GM18868 (cell line): Measurements from ENCODE around the gene MSRB1.

Source experiments
- ATAC-seq: cut with Tn5 transposase; IDR thresholded peaks from one replicate; pipeline ENCODE4 v1.9.1; 2021; ENCODE audit warnings: mild to moderate bottlenecking, moderate library complexity; ENCODE audit not compliant: unreplicated experiment

Gene MSRB1

DNA sequence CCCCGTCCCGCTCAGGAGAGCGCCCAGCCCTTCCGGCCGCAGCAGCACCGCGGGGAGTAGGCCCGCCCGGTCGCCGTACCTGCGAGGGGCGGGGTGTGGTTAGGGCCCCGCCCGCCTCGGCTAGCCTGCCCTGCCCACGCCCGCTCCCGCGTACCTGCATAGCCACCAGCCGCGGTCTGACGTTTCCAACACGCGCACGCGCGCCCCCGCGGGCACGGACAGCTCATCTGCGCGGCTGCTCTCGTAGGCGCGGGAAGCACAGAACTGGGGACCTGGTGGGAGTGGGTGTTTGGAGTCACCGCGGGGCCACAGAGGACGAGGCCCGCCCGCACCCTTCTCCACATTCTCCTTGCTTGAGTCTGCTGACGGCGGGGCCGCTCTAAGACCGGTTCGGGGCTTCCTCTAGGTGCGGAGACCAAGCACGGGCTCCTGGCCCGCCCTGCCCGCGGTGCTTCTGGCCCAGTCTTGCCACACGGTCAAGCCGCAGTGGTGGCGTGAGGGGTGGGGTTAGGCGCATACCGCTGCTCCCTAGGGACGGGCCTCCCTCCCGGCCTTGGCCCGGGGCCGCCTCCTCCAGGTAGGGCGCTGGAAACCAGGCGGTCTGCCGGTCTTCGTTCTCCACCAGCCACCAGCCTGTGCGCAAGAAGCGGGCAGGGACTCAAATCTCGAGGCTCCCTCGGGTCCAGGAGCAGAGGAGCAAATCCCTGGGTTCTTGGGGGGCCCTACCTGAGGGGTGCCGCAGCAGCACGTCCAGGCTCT lies 36.5 kb upstream of the MSRB1 start:
- no peak for ATAC-seq

- ATAC-seq, result no peak
Observed at GRCh38 chr16:1978476-1979120, 35.6 kb upstream of the MSRB1 start.

DNA sequence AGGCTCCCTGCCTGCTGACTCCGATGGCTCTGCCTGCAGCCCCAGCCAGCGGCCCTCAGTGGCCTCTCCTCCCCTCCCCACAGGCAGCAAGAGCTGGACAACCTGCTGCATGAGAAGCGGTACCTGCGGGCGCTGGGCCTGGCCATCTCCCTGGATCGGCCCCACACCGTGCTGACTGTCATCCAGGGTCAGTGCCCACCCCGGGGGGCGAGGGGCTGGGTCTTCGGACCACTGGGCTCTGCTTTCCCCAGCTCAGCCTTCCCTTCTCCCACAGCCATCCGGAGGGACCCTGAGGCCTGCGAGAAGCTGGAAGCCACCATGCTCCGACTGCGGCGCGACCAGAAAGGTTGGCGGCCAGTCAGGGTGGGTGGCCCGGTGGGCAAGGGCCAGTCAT lies 34.9 kb upstream of the MSRB1 start:
- ATAC-seq, result no peak

DNA sequence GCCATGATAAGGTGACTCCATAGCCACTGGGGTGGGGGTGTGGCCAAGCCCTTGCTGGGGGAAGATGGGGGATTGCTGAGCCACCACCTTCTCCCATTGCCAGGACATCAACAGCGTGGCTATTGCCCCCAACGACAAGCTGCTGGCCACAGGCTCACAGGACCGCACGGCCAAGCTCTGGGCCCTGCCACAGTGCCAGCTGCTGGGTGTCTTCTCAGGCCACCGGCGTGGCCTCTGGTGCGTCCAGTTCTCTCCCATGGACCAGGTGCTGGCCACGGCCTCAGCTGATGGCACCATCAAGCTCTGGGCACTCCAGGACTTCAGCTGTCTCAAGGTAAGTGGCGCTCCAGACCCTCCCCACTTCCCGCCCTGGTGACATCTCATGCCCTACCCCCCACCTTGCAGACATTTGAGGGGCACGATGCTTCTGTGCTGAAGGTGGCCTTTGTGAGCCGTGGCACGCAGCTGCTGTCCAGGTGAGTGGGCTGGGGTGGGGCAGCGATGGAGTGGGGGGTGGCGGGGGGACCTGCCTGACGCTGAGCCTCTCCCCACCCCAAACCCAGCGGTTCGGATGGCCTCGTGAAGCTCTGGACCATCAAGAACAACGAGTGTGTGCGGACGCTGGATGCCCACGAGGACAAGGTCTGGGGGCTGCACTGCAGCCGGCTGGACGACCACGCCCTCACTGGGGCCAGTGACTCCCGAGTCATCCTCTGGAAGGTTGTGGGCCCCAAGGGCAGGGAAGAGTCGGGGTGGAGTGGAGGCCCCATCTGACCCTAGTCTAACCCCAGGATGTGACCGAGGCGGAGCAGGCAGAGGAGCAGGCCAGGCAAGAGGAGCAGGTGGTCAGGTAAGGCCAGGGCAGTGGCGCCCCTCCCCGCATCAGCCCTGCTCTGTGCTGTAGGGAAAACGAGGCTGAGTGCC lies 34.2 kb upstream of the MSRB1 start:
- no peak for ATAC-seq

DNA sequence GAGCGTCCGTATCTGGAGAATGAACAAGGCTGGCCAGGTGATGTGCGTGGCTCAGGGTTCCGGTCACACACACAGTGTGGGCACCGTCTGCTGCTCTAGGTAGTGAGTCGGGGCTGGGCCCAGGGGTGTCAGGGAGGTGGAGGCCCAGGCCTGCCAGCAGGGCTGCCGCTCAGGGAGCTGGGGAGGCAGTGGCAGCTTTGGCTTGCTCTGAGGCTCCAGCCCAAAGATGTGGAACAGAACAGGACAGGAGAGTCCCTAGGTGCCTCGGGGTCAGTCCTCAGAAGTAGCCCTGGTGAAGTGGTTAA lies 33.2 kb upstream of the MSRB1 start:
- ATAC-seq, result no peak

GRCh38 chr16:1975432-1976215 lies 32.6 kb upstream of the MSRB1 start:
- ATAC-seq, result no peak

GRCh38 chr16:1974157-1975070 lies 31.4 kb upstream of the MSRB1 start:
- no peak for ATAC-seq

DNA sequence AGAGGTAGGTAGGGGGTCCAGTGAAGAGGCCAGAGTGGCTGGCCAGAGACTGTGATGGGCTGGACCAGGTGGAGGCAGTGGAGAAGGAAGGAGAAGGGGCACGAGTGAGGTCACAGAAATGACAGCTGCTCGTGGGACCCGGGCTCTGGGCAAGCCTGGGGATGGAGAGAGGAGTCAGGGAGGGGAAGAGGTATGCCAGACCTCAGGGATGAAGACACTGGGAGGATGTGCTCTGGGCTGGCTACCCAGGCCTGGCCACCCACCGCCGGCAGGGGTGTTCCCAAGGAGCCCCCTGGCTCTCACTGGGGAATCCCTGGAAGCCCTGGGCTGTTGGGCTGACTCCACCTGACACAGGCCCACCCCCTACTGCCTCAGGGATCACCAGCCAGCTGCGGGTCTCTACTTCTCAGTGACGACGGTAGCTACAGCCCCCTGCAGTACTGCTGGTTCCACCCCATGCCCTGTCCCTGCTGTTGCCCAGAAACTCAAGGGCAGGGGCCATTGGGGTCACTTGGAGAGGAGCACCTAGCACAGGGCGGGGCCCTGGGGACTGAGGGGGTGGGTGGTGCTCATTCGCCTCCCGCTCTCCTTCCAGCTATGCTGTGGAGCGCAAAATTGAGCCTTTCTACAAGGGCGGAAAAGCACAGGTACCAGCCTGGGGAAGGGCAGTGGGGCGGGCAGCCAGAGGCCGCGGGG lies 30.6 kb upstream of the MSRB1 start:
- ATAC-seq, result no peak

DNA sequence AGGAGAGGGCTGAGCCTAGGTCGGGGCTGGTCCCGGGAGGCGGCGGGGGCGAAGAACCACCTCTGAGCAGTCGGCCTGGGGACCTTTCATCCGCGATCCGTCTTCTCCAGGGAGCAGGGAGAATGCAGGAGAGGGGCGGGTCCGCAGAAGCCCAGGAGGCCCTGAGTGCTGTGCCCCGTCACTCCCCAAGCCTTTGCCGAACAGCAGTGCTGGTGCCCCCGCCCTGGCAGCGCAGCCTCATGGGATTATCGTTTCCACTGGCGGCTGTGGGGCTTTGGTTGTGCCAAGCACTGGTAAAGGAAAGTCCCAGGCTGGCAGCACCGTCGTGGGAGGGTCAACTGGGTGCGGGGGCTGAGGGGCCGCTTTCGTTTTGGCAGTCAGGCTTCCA lies 29.5 kb upstream of the MSRB1 start:
- no peak for ATAC-seq

- peak; percentile 85 for ATAC-seq
Observed at GRCh38 chr16:1971796-1972489, 28.9 kb upstream of the MSRB1 start, which contains the start of gene TBL3. TSS of gene TBL3 (plus strand) at chr16:1972053. CDS start at chr16:1972165, 112 bp downstream.

GRCh38 chr16:1968146-1968953 lies 25.4 kb upstream of the MSRB1 start:
- ATAC-seq, result no peak

GRCh38 chr16:1966460-1966859 lies 23.5 kb upstream of the MSRB1 start, which contains the start of gene RNF151:
TSS of gene RNF151 (plus strand) at chr16:1966856. CDS start at chr16:1966882, 26 bp downstream.
- ATAC-seq, result no peak

- ATAC-seq, result no peak
Observed at GRCh38 chr16:1965396-1966001, 22.5 kb upstream of the MSRB1 start.

- ATAC-seq, result peak; percentile 90
Observed at GRCh38 chr16:1964506-1965395, 21.8 kb upstream of the MSRB1 start, which contains the start of gene RPS2. TSS of gene RPS2 (minus strand) at chr16:1964826. CDS start at chr16:1964625, 201 bp downstream.

DNA sequence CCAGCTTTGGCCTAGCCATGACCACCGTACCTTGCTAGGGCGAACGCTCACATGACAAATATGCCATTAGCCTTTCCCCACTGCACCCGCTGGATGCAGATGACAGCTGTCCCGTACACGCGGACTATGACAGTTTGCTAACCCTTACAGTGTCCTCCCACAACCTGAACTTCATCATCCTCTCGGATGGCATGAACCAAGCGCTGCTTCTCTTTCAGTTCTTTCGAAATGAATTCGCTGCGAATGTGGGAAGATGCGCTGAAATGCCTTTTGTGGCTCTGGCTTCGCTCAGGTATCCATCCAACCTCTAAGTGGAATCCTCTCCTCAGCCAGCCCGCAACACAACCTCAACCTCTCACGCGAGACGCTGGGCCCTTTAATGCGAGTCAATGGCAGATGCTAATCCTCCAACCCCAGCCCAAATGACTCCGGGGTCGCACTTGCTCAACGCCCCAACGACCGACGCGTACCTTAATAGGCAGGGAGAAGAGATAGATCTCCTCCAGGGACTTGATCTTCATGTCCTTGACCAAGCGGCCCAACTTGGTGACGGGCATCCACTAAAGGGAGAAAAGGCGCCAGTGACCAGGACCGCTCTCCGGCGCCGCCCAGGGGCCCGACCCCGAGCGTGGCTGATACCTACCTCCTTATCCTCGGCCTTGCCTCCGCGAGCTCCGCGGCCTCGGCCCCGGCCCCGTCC lies 21.0 kb upstream of the MSRB1 start:
- ATAC-seq, result no peak
